Stomach (tissue), 4 donors: ENCODE measurements around the gene FARSB.

Source experiments
- EP300 ChIP-seq: sonication (generic); formaldehyde crosslinking; IDR thresholded peaks from one replicate; pipeline ENCODE4 v1.6.1; 2017; ENCODE audit warnings: antibody characterized with exemption
- POLR2A ChIP-seq, 4 donors: fragments of 450-650 bp; IDR thresholded peaks; one replicate each; pipeline ENCODE4 v1.6.1; 2016; ENCODE audit warnings: antibody characterized with exemption in 4 of 4, control low read depth in 2 of 4, mild to moderate bottlenecking in 1 of 4, moderate library complexity in 1 of 4
- POLR2AphosphoS5 ChIP-seq, 3 donors: sonication (generic); formaldehyde crosslinking; IDR thresholded peaks; one replicate each; pipeline ENCODE4 v1.6.1; 2016; ENCODE audit warnings: antibody characterized with exemption in 3 of 3
- TF ChIP-seq, protein P1 (sequence below), 7 experiments: fragments of 450-650 bp in 4 of 7; fragments of 200-600 bp in 3 of 7; sonication (generic) in 3 of 7; IDR thresholded peaks; one replicate each; pipeline ENCODE4 v1.5.1; 2016 to 2019; ENCODE audit warnings: antibody characterized with exemption in 7 of 7, control low read depth in 2 of 7, mild to moderate bottlenecking in 1 of 7

DNA sequence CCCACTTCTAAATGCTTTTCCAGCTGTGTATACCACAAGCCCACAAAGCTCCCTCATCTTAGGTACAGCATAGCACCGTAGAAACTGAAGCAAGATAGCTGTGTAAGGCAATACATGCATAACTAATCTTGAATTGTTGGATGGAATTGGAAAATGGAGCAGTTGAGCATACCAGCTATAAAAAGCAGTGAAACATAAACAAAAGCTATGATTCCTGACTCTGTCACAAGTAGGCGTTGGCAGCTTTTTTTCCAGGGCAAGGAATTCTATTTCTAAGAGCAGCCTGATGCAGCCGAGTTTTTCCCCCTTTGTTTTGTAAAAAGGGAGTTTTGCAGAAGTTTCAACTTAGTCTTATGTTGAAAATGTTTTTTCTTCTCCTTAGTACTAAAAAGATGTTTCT, 48.0 kb upstream of the FARSB start:
- TF ChIP-seq, protein P1, sequence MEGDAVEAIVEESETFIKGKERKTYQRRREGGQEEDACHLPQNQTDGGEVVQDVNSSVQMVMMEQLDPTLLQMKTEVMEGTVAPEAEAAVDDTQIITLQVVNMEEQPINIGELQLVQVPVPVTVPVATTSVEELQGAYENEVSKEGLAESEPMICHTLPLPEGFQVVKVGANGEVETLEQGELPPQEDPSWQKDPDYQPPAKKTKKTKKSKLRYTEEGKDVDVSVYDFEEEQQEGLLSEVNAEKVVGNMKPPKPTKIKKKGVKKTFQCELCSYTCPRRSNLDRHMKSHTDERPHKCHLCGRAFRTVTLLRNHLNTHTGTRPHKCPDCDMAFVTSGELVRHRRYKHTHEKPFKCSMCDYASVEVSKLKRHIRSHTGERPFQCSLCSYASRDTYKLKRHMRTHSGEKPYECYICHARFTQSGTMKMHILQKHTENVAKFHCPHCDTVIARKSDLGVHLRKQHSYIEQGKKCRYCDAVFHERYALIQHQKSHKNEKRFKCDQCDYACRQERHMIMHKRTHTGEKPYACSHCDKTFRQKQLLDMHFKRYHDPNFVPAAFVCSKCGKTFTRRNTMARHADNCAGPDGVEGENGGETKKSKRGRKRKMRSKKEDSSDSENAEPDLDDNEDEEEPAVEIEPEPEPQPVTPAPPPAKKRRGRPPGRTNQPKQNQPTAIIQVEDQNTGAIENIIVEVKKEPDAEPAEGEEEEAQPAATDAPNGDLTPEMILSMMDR (IDR thresholded peaks at IDR 0.05): no peak
- TF ChIP-seq POLR2AphosphoS5 (IDR thresholded peaks at IDR 0.05) (peak in 1 of 3 donors; percentile 9), EP300 (no peak), POLR2A (IDR thresholded peaks at IDR 0.05) (no peak)
